IPS-NIHi11 (cell line): ENCODE results near the gene PCSK5.
"Not testable (repeated sequence)": the region's sequence is repeated elsewhere in the genome, so short reads cannot be mapped to it uniquely, and the experiment has no call there.

Experiments
- DNase-seq: peaks from one replicate; pipeline ENCODE4 v3.0.0; 2012; ENCODE audit warnings: mixed read lengths, low spot score

PCSK5 gene

DNA sequence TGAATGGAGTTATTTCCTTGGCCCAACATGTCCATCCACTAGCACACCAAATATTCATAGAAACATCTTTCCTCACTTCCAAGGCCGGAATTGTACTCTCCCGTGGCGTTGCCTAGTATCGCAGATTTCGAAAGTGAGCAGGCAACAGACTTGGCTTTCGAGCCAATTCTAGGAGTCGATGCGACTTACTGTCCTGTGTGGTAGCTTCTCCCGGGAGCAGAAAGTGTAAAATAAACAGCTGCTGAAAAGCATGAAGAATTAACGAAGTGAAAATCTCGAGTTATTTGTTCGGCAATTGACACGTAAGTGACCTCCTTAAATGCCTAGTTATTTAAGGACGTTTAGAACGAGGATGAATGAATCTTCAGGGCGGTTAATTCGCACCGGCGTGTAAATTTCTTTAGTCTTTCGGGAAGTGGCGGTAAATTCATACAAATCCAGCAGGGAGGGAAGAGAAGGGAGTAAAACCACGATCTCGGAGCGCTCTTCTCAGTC, 449 bp upstream of the PCSK5 start:
- DNase-seq: no peak

GRCh38 chr9:75891277-75891741, 836 bp downstream of the PCSK5 start:
- no peak for DNase-seq

GRCh38 chr9:75891771-75892215, 1.3 kb downstream of the PCSK5 start:
- DNase-seq: peak; percentile 26

DNA sequence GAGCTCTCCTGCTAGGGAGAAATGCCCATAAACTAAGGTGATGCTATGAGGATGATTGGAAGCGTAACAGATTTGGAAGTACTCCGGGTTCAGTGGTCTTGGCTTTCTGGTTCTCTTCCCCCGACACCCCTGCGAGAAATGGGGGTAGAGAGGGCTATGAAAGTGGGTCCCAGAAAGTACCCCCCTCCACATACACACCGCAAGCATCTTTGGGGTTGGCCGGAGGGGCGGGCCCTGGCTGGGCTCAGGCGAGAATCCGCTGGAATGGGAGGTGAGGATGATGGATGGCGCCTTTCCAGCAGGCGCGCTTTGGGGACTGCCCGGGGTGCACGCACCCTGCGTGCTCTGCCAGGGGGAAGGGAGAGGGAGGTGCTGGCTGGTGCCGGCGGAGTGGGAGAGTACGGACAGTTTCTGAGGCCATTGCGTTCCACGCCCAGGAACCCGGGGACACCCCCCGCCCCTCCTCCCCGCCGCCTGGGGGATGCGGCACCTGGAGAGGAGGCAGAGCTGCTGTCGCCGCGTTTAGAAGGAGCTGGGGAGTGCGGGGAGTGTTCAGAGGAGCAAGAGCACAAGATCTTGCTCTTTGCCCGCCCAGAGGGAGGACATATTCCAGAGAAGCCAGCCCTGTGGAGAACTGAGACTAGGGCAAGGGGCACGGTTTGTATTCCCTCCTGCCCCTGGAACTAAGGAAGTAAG, 1.9 kb downstream of the PCSK5 start:
- peak; percentile 32 for DNase-seq

GRCh38 chr9:75893106-75893505, 2.6 kb downstream of the PCSK5 start:
- DNase-seq: no peak

DNA sequence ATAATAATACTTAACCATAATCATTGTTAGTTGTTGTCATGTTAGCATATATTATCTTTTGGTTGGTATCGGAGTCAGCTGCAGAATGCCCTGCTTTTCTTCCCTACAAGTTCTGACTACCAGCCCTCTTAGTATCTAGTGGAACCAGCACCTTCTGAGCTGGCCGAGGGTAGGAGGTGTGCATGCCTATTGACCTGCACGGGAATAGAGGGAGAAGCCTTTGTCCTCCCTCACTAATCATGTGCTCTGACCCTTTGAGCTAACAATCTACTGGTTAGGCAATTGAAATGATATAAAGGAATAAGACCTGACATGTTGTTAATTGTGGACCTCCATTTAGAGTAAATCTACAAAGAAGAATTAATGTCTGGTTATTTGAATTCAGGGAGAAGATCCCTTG, 4.1 kb downstream of the PCSK5 start:
- no peak for DNase-seq

DNA sequence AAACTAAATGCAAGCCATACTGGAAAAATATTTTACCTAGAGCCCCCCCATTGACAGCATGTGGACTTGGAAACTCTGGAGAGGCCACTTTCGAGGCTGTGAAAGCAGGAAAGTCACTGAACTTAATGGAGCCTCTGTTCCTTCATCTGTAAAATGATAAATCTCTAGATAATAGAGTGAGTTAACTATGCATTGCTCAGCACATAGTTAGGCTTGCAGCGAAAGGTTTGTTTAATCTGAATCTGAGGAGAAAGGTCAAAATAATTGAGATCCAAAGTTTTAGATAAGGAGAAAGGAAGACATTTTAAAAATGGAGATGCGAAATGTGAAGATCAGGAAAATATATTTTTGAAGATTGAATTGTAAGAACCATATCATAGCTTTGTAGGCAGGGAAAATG, 4.6 kb downstream of the PCSK5 start:
- DNase-seq: no peak

DNA sequence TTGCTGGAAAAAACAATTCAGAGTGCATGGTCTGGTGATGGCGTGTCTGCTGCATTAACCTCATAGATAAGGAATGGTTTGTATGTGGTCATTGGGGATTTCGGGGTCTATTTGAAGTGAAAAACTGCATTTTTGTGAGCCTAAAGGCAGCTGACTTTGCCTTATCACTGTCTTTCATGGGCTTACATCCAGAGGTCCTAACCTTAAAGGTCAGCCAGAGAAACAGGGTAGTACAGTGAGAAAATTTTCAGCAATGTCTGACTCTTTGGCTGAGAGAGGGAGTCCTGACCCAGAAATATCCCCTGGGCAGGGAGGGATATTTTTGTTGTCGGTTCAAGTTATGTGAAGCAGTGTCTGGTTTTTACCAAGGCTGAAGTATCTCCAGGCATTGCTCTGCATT, 5.7 kb downstream of the PCSK5 start:
- no peak for DNase-seq

GRCh38 chr9:75900893-75901524, 10.5 kb downstream of the PCSK5 start:
- not testable (repeated sequence) for DNase-seq

DNA sequence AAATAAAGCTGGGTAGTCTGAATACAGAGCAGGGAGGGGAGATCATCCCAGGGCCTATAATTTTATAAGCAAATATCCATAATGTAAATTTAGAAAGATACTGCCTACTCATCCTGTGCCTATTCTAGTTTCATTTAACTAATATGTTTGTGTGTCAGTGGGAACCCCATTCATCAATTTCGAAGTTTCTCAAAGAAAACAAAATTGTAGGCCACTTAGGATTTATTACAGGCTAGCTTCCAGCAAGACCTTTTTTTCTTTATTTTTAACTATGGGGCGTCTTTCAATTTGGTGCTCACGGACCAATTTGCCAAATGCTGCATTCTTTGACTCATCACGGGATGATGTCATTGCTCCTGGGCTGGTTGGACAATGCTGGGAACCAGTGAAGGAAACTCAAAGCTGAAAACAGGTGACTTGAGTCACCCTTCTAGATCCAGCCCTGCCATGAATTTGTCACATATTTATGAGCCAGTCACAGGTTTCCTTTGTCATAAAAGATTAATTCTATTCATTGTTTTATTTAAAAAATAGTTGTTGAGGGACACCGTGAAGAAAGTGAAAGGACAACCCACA, 13.4 kb downstream of the PCSK5 start:
- DNase-seq: peak; percentile 38

- DNase-seq: no peak
Measured at GRCh38 chr9:75904364-75904763, 13.9 kb downstream of the PCSK5 start.

GRCh38 chr9:75906531-75906930, 16.1 kb downstream of the PCSK5 start:
- no peak for DNase-seq

- no peak for DNase-seq
Measured at GRCh38 chr9:75907329-75907728, 16.9 kb downstream of the PCSK5 start.

- no peak for DNase-seq
Measured at GRCh38 chr9:75907923-75908322, 17.4 kb downstream of the PCSK5 start.

GRCh38 chr9:75909776-75910175, 19.3 kb downstream of the PCSK5 start:
- DNase-seq: no peak

DNA sequence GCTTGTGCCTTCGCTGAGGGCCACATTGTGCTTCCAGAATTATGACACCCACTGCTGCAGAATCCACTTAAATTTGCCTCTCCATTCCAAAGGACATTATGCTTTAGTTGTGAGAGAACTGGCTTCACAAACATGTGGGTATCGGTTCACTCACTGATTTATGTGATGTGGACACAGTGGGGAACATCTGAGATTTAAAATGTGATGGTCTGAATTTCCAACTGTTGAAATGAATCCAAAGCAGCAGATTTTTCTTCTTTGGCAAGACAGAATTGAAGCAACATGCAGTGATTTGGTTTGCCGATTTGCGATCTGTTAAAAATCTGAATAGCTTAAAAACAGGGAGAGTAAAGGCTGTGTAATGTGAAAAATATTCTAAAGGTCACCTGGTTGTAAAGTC, 20.3 kb downstream of the PCSK5 start:
- DNase-seq: no peak

- DNase-seq: no peak
Measured at GRCh38 chr9:75911390-75911789, 20.9 kb downstream of the PCSK5 start.

DNA sequence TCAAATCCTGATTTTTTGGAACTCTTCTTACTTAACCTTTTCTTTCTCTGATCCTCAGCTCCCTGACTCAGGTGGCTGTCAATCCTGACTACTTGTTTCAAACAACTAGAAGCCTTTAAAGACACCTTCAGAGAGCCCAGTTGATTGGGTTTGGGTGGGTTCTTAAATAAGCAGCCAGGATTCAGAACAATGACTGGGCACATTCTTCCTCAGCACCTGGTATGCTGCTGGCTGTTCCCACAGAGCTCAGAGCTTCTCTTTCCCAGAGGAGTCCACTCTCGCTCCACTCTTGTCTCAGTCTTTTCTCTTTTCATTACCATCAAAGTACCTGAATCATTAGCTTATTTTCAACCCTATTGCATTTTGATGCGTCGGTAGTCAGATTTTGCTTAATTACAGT, 22.5 kb downstream of the PCSK5 start:
- no peak for DNase-seq

- DNase-seq: no peak
Measured at GRCh38 chr9:75914002-75914401, 23.5 kb downstream of the PCSK5 start.

- DNase-seq: no peak
Measured at GRCh38 chr9:75914883-75915452, 24.5 kb downstream of the PCSK5 start.

DNA sequence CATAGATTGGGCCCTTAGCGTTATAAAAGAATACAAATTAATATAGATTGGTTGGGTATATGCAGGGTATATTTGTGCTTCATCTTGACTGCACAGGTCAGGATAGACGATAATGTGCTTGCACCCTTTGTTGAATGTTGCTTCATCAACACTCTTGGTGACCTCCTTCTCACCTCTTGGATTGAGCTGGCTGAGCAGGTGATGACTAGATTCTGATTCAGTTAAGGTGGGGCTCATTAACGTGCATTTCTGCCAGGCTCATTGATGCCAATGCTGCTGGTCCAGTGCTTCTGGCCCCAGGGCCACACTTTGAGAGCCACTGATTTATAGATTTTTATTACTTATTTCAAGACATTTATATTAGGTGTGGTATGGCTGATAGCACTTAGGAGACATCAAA, 27.7 kb downstream of the PCSK5 start:
- no peak for DNase-seq

- no peak for DNase-seq
Measured at GRCh38 chr9:75918909-75919308, 28.4 kb downstream of the PCSK5 start.
